Upper lobe of right lung (tissue), 1 donor: ENCODE data around the gene LRP2. TPM values are rescaled to one million over a fixed set of nuclear protein-coding genes. Genes with fewer than 3 reads are reported as not detected.

Experiments used
- ATAC-seq: fragments of 200-7000 bp; cut with Tn5 transposase; one replicate; pipeline ENCODE4 v1.9.1; 2020; ENCODE audit warnings: mild to moderate bottlenecking, moderate library complexity
- DNase-seq: peaks from one replicate; pipeline ENCODE4 v3.0.0-alpha.2; 2020
- H3K27ac ChIP-seq: fragments of 200-600 bp; one replicate; pipeline ENCODE4 v1.8.0; 2022
- H3K27me3 ChIP-seq: fragments of 200-600 bp; one replicate; pipeline ENCODE4 v1.8.0; 2022; ENCODE audit warnings: mild to moderate bottlenecking
- H3K36me3 ChIP-seq: fragments of 200-600 bp; one replicate; pipeline ENCODE4 v1.8.0; 2022
- H3K4me1 ChIP-seq: fragments of 200-600 bp; one replicate; pipeline ENCODE4 v1.8.0; 2022
- H3K4me3 ChIP-seq: fragments of 200-600 bp; one replicate; pipeline ENCODE4 v1.8.0; 2022; ENCODE audit warnings: mild to moderate bottlenecking
- H3K9me3 ChIP-seq: fragments of 200-600 bp; one replicate; pipeline ENCODE4 v1.8.0; 2022
- CTCF ChIP-seq: fragments of 200-600 bp; IDR thresholded peaks from one replicate; pipeline ENCODE4 v1.8.0; 2022; ENCODE audit warnings: antibody characterized with exemption
- intact Hi-C: fragments of 100-400 bp; cut with DNase I; formaldehyde crosslinking; loops from one replicate; pipeline ENCODE4 v1.11.0; 2022
- total RNA-seq: library from RNA; stranded (reverse); fragmentation: NEBNext Ultra II Directional; extraction: Animal tissue kit (Norgen Biotek cat#: 25700); gene quantifications from one replicate; pipeline ENCODE4 v1.2.1, GENCODE V29; 2021
- donor health status: DM: no; HTN: yes; CAD: no; lungs with severe emphysema.

The LRP2 gene
- total RNA-seq, 1 donor from 2014 or later: 36.6 TPM

DNA sequence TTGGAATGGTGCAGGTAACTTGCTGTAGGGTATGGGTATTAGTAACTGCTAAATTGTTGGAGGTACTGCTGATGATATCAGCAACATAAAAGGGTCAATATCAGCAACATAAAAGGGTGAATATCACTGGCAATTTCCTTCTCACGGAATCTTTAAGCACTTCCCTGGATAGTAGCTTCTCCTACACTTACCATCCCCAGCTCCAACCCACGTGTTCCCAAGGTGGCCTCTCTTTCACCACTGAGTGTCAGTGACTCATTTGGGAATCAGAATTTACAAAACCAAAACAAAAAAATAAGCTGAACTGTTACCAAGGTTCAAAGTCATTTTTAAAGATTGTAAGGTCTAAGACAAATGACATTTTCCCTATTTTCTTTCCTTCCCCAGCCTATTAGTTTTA, 70.8 kb downstream of the LRP2 start:
- no peak for TF ChIP-seq CTCF
- ATAC-seq: no peak
- Histone ChIP-seq H3K9me3 (no peaks in the 10 kb centered on the region), H3K4me3 (no peak overlapping the region), H3K27me3 (no peaks in the 10 kb centered on the region), H3K36me3 (no peaks in the 10 kb centered on the region), H3K27ac (no peak overlapping the region), H3K4me1 (no peaks in the 10 kb centered on the region)
- no peak for DNase-seq
- intact Hi-C loops: no loop called here

- Histone ChIP-seq H3K27ac (no peak overlapping the region), H3K27me3 (no peaks in the 10 kb centered on the region)
These were observed 71.9 kb downstream of the LRP2 start for GRCh38 chr2:169290433-169290832.

DNA sequence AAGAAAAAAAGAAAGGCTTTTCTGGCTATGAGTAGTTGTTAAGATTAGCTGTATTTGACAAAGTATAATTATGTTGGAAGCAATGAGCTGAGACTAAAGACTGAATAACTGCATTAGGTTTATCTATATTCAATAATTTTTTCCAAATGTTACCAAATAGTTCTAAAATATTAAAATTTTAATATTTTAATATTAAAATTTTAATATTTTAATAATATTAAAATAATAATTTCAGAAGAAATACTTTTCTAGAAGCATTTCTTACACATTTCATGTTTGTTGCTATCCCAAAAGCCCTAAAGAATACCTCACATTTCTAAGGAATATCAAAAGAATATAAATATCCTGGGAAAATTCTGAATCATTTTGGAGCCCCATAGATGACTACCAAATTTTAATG, 74.7 kb downstream of the LRP2 start:
- no peak for DNase-seq
- no peaks in the 10 kb centered on the region for H3K27me3 ChIP-seq
- intact Hi-C loops: no loop called here
- H3K4me1 ChIP-seq: no peaks in the 10 kb centered on the region
- no peak overlapping the region for H3K4me3 ChIP-seq
- H3K9me3 ChIP-seq: no peaks in the 10 kb centered on the region
- H3K27ac ChIP-seq: no peak overlapping the region
- no peak for ATAC-seq
- no peak for TF ChIP-seq CTCF
- no peaks in the 10 kb centered on the region for H3K36me3 ChIP-seq

More at GRCh38 chr2:169290433-169290832, 71.9 kb downstream of the LRP2 start:
- intact Hi-C loops: no loop called here
- Histone ChIP-seq H3K4me1 (no peaks in the 10 kb centered on the region), H3K9me3 (no peaks in the 10 kb centered on the region), H3K36me3 (no peaks in the 10 kb centered on the region), H3K4me3 (no peak overlapping the region)
- ATAC-seq (peak; percentile 65), DNase-seq (no peak)
- no peak for TF ChIP-seq CTCF

GRCh38 chr2:169286624-169287231, 75.6 kb downstream of the LRP2 start:
- TF ChIP-seq CTCF: no peak
- Histone ChIP-seq H3K4me3 (no peak overlapping the region), H3K4me1 (no peaks in the 10 kb centered on the region), H3K36me3 (no peaks in the 10 kb centered on the region), H3K27ac (no peak overlapping the region), H3K9me3 (no peaks in the 10 kb centered on the region), H3K27me3 (no peaks in the 10 kb centered on the region)
- intact Hi-C loops: no loop called here
- no peak for DNase-seq
- ATAC-seq: no peak

DNA sequence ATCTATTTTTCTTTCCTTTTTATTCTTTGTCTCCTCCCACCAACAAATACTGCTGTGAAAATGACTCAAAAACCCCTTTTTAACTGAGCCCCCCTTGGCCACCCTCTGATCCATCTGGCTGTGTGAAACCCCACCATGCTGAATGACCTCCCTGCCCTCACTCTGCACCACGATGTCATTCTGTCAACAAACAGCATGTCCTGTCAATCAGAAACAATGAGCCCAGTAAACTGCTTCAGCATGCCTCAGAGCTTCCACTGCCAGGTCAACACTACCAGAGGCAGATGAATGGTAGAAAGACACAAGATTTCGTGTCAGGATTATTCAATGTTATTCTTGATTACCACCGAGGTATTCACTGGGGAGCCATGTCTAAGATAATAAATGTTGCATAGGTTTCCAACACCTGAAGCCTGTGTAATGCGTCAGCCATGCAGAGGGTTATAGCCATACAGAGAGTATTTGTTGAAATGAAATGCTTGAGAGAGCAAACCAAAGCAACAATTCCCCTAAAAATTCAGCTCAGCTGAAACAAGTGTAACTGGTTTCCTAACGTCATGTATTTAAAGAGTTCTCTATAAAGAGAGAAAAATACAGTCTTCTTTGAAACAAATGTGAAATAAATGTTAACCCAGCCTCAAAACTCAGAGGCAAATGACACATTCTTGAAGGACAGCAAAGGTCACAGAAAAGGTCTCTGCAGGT, 76.7 kb downstream of the LRP2 start:
- no peaks in the 10 kb centered on the region for H3K9me3 ChIP-seq
- no peak overlapping the region for H3K4me3 ChIP-seq
- intact Hi-C loops: no loop called here
- H3K4me1 ChIP-seq: no peaks in the 10 kb centered on the region
- no peaks in the 10 kb centered on the region for H3K27me3 ChIP-seq
- H3K36me3 ChIP-seq: no peaks in the 10 kb centered on the region
- DNase-seq (no peak), ATAC-seq (no peak)
- H3K27ac ChIP-seq: no peak overlapping the region
- no peak for TF ChIP-seq CTCF
